Stimulated activated CD4-positive, alpha-beta T cell treated with anti-CD3 and anti-CD28 coated beads, Interleukin-12 subunit alpha, Interleukin-12 subunit beta, amount 100 ng/mL, for 4 hours (primary cell): ENCODE data around the gene PPOX.

Experiments used
- DNase-seq: peaks from one replicate; pipeline ENCODE4 v3.0.0-alpha.2; 2020

PPOX gene

GRCh38 chr1:161198897-161199431, 32.7 kb downstream of the PPOX start, which contains the start of gene ADAMTS4:
Gene ADAMTS4, minus strand, starts transcription at chr1:161199054. Its CDS starts 427 bp downstream, at chr1:161198627.
- no peak for DNase-seq

DNA sequence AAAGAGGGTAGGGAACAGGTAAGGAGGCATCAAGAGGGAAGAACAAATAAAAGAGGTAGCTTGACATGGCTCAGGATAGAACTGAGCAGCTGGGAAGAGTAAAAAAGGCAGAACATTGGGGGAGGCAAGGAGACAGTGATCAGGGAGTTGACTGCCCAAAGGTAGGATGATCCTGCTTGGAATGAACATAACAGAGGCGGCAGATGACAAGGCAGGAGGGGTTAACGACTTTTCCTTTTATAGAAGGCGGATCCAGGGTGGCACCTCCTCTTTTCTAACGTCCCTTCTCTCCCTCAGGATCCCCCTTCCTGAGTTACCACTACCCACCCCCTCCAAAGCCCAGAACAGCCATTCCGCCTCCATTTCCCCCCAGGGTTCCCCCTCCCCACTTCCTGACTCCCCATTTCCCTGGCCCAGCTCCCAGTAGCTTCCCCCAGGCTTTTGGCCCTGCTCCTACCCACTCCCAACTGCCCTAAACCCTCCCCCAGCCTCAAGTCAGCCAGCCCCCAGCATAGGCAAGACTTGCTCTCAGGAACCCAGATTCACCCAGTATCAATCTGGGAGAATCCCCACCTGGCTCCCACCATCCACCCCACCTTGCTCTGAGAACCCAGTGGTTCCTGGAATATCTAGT, 33.4 kb downstream of the PPOX start:
- DNase-seq: no peak

DNA sequence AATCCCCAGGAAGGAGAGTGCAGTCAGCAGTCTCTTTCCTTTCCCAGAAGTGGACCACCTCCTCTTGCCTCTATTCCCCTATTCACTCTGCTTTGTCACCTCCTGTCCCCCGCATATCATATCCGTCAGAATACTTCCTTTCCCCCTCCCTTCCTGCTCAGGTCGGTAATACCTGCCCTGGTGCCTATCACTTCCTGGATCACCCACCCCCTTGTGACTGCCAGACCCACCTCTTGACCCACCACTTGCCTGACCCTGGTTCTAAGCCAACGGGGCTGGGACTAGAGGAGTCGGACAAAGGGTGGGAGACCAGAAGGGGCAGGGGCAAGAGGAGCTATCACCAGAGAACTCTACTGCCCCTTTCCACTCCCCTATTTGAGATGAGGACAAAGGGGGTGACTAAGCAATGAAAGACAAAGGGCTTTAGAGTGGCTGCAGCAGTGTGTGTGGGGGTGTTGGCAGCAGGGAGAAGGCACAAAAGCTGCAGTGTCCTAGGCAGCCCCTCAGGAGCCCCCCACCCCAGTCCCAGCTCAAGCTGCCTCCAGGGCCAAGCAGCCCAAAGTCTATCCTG, 34.3 kb downstream of the PPOX start:
- DNase-seq: no peak

DNA sequence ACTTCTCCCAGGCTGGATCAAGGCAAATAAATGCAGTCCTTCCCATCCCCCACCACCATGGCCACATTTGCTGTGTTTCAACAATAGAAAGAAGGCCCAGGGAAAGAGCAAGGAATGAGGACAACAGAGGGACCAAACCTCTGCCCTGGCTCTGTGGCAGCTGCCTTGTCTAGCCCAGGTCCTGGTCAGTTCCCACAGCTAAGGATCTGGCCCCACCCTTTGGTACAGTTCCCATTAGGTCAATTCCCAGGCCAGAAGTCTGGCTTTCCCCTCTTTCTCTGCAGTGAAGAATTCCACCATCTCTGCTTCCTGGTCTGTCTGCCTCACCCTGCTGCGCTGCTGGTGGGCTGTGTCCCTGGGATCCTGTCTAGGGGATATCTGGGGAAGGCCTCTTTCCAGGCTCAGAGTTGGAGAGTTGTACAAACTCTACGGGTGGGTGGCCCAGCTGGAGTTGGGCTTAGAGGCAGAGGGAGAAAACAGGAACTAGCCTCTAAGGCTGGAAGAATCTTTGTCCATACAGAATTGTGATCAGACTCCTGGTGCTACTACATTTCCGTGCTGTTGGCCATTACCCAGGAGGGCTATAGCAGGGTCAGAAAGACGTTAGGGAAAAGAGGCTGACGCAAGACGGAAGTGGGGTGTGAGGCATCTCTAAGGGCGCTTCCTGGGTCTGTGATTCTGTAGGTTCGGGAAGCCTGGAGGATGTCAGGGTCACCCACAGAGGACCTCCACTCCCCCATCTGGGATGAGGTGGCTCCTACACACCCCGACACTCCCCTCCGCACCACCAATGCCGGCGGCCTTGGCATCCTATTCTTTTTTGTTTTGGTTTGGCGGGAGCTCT, 35.0 kb downstream of the PPOX start:
- DNase-seq: no peak

- DNase-seq: peak; percentile 87
Measured at GRCh38 chr1:161201836-161202712, 35.8 kb downstream of the PPOX start, which contains the start of gene NDUFS2. Gene NDUFS2, plus strand, starts transcription at chr1:161202367. Its CDS starts 19 bp downstream, at chr1:161202386.

- DNase-seq: no peak
Measured at GRCh38 chr1:161206411-161207140, 40.4 kb downstream of the PPOX start.

DNA sequence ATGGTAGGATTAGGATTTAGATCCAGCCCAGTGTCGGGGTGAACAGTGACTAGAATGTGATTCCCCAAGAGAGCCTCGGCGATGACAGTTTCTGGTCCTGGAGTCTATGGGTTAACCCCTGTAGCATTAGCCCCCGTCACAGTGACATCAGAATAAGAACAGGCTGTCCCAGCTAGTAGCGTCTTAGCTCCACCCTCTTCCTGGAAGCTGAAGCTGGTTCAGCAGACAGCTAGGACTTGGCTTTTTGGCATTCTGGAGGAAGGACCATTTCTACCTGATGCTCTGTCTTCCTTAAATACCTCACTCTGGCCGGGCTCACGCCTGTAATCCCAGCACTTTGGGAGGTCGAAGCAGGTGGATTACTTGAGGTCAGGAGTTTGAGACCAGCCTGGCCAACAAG, 40.9 kb downstream of the PPOX start:
- DNase-seq: no peak

DNA sequence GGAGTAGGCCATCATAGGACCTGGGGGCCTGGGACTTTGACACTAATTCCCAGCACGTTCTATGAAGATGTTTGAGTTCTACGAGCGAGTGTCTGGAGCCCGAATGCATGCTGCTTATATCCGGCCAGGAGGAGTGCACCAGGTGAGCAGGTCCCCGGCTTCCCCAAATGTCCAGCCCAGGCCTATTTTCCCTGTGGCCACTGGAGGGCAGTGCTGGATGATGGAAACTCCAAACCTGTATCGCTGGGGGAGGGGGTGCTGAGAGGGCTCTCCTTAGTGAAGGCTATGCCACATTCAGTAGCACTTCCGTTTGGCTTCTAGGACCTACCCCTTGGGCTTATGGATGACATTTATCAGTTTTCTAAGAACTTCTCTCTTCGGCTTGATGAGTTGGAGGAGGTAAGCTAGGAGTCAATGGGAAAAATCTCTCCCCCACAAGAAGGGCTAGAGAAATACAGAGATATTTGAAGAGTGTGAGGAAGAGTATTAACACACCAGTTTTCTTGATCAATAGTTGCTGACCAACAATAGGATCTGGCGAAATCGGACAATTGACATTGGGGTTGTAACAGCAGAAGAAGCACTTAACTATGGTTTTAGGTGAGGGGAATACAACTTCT, 43.7 kb downstream of the PPOX start:
- peak; percentile 54 for DNase-seq

GRCh38 chr1:161214369-161214768, 48.1 kb downstream of the PPOX start:
- DNase-seq: no peak

- DNase-seq: no peak
Measured at GRCh38 chr1:161215076-161215475, 48.9 kb downstream of the PPOX start, which contains the start of gene FCER1G. Gene FCER1G, plus strand, starts transcription at chr1:161215295. Its CDS starts 27 bp downstream, at chr1:161215322.

DNA sequence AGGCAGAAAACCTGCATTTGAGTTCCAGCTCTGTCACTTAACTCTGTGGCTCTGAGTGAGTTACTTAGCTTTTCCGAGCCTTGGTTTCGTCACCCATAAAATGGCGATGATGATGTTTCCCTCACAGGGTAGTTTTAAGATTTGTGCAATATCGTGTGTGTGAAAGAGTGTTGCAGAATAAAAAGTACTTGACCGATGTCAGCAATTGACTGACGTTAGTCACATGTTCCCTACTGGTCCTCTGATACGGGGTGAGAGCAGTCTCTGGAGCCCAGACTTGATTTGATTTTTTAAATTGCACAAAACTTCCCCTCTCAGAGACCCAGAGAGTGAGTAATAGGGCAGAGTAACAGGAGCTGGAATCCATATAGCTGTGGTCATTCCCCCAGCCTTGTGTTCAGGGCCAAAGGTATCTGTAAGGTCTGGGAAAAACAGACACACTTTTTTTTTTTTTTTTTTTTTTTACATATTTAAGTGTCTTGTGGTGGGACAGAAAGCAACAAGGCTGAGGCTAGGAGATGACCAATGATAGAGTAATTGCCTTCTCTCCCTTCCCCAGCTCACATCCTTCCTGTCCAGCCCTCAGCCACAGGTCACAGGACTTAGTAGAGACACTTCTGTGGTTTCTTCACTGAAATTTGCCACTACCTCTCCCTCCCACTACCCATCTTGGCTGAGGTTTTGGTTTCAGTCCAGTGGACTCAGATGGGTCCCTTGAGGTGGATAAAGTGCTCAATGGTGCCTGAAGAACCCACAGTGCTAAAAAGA, 50.9 kb downstream of the PPOX start:
- DNase-seq: no peak

GRCh38 chr1:161217831-161218230, 51.6 kb downstream of the PPOX start:
- DNase-seq: no peak

- DNase-seq: no peak
Measured at GRCh38 chr1:161218301-161219077, 52.3 kb downstream of the PPOX start.

GRCh38 chr1:161219078-161219892, 53.1 kb downstream of the PPOX start:
- DNase-seq: no peak

- no peak for DNase-seq
Measured at GRCh38 chr1:161220002-161220401, 53.8 kb downstream of the PPOX start.
